Vagina (tissue), 2 donors: ENCODE data around the gene ASB18. TPM values are rescaled to one million over a fixed set of nuclear protein-coding genes. Genes with fewer than 3 reads are reported as not detected.

Experiments
- DNase-seq, 2 donors: peaks; one replicate each; pipeline ENCODE4 v3.0.0-alpha.2; 2017; ENCODE audit errors: extremely low spot score in 2 of 2
- H3K27ac ChIP-seq: fragments of 200-600 bp; sonication (generic); one replicate; pipeline ENCODE4 v1.5.1; 2019
- H3K27me3 ChIP-seq: fragments of 200-600 bp; sonication (generic); one replicate; pipeline ENCODE4 v1.5.1; 2019
- H3K36me3 ChIP-seq, 2 donors: fragments of 200-600 bp; sonication (generic); one replicate each; pipeline ENCODE4 v1.5.1; 2017 to 2019
- H3K4me1 ChIP-seq: fragments of 200-600 bp; sonication (generic); one replicate; pipeline ENCODE4 v1.5.1; 2019
- H3K4me3 ChIP-seq, 2 donors: fragments of 200-600 bp; sonication (generic); 1 replicate in 1 of 2; 2 replicates in 1 of 2; pipeline ENCODE4 v1.5.1; 2016 to 2019
- H3K9me3 ChIP-seq: fragments of 200-600 bp; sonication (generic); one replicate; pipeline ENCODE4 v1.5.1; 2019
- POLR2A ChIP-seq, 2 donors: fragments of 450-650 bp; IDR thresholded peaks; one replicate each; pipeline ENCODE4 v1.6.1; 2017; ENCODE audit warnings: antibody characterized with exemption in 2 of 2, mild to moderate bottlenecking in 2 of 2, moderate library complexity in 2 of 2
- POLR2AphosphoS5 ChIP-seq, 2 donors: sonication (generic); formaldehyde crosslinking; IDR thresholded peaks; one replicate each; pipeline ENCODE4 v1.9.0; 2017; ENCODE audit warnings: antibody characterized with exemption in 2 of 2, mild to moderate bottlenecking in 2 of 2, low read depth in 1 of 2; ENCODE audit not compliant: insufficient read depth in 1 of 2
- intact Hi-C: fragments of 100-400 bp; cut with DNase I; formaldehyde crosslinking; loops from one replicate; pipeline ENCODE4 v1.15.1; 2023
- total RNA-seq: library from RNA; depleted of rRNA; stranded (reverse); fragments of >200 nt; gene quantifications from one replicate; pipeline ENCODE4 v1.2.3, GENCODE V29; 2016
- TF ChIP-seq, protein P1 (sequence below), 3 experiments: fragments of 450-650 bp in 2 of 3; fragments of 200-600 bp in 1 of 3; sonication (generic) in 1 of 3; IDR thresholded peaks; one replicate each; pipeline ENCODE4 v1.5.1; 2017 to 2019; ENCODE audit warnings: antibody characterized with exemption in 3 of 3, mild to moderate bottlenecking in 2 of 3, moderate library complexity in 2 of 3

ASB18 gene
- total RNA-seq, 1 donor from 2014 or later: not detected

DNA sequence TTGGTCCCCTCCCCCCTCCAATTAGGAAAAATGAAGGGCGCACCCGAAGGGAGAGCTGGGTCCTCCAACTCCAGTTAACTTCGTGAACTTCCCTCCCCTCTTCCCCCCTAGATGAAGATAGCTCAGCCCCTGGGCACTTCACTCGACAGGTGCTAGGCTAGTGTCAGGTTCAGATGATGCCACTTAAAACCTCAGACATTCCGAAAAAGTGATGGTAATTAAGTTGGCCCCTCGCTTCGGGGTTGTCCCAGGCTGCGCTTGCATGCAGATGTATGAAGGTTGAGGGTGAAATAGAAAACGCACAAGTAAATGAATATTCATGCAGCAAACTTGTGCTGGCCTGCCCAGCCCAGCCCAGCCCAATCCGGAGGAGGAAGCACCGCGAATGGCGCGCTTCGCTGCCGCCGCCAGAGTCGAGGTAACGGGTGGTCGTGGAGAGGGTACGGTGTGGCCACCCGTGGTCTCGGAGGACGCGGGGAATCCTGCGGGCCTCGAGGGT, 93.0 kb downstream of the ASB18 start:
- DNase-seq: no peak
- no peaks in the 10 kb centered on the region for H3K9me3 ChIP-seq
- H3K4me1 ChIP-seq: peaks cover 37% of the 10 kb centered on the region
- intact Hi-C loops: no loop called here
- no peak overlapping the region for H3K27ac ChIP-seq
- TF ChIP-seq POLR2AphosphoS5 (IDR thresholded peaks at IDR 0.05; ENCODE audit: insufficient read depth in 1 of 2, low read depth in 1 of 2) (no peak), POLR2A (IDR thresholded peaks at IDR 0.05) (no peak)
- TF ChIP-seq, protein P1, sequence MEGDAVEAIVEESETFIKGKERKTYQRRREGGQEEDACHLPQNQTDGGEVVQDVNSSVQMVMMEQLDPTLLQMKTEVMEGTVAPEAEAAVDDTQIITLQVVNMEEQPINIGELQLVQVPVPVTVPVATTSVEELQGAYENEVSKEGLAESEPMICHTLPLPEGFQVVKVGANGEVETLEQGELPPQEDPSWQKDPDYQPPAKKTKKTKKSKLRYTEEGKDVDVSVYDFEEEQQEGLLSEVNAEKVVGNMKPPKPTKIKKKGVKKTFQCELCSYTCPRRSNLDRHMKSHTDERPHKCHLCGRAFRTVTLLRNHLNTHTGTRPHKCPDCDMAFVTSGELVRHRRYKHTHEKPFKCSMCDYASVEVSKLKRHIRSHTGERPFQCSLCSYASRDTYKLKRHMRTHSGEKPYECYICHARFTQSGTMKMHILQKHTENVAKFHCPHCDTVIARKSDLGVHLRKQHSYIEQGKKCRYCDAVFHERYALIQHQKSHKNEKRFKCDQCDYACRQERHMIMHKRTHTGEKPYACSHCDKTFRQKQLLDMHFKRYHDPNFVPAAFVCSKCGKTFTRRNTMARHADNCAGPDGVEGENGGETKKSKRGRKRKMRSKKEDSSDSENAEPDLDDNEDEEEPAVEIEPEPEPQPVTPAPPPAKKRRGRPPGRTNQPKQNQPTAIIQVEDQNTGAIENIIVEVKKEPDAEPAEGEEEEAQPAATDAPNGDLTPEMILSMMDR (IDR thresholded peaks at IDR 0.05): no peak
- no peaks in the 10 kb centered on the region for H3K36me3 ChIP-seq
- no peak overlapping the region for H3K4me3 ChIP-seq
- H3K27me3 ChIP-seq: peaks cover 39% of the 10 kb centered on the region

DNA sequence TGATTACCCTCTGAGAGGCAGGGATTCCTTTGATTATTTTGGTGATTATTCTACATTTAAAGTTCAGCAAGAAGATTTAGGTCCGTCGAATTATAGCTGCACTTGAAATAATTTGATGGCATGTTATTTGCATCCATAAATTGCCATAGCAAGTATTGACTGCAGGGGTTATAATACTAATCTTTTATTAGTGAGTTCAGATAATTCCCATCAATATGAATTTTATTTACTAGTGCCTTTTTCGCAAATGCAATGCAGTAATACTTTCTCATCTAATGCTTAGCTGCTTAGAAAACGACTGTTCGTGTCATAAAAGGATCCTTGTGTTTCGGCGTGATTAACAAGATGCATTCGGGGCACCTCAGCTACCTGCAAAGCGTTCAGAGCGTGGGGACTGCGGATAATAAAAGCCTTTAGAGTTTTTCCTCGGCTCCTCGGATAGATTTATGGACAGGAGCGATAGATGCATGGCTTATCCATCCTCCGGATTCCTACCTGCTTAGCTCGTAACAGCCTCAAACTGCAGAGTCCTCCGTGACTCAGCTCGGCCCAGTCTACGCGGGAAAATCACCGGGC, 93.5 kb downstream of the ASB18 start:
- Histone ChIP-seq H3K4me3 (no peak overlapping the region), H3K27me3 (peaks cover 39% of the 10 kb centered on the region), H3K36me3 (no peaks in the 10 kb centered on the region), H3K9me3 (no peaks in the 10 kb centered on the region), H3K4me1 (peaks cover 43% of the 10 kb centered on the region), H3K27ac (no peak overlapping the region)
- no peak for DNase-seq
- intact Hi-C loops: no loop called here
- TF ChIP-seq POLR2A (IDR thresholded peaks at IDR 0.05): no peak
- TF ChIP-seq, protein P1 (IDR thresholded peaks at IDR 0.05): no peak
- no peak for TF ChIP-seq POLR2AphosphoS5 (IDR thresholded peaks at IDR 0.05; ENCODE audit: insufficient read depth in 1 of 2, low read depth in 1 of 2)

DNA sequence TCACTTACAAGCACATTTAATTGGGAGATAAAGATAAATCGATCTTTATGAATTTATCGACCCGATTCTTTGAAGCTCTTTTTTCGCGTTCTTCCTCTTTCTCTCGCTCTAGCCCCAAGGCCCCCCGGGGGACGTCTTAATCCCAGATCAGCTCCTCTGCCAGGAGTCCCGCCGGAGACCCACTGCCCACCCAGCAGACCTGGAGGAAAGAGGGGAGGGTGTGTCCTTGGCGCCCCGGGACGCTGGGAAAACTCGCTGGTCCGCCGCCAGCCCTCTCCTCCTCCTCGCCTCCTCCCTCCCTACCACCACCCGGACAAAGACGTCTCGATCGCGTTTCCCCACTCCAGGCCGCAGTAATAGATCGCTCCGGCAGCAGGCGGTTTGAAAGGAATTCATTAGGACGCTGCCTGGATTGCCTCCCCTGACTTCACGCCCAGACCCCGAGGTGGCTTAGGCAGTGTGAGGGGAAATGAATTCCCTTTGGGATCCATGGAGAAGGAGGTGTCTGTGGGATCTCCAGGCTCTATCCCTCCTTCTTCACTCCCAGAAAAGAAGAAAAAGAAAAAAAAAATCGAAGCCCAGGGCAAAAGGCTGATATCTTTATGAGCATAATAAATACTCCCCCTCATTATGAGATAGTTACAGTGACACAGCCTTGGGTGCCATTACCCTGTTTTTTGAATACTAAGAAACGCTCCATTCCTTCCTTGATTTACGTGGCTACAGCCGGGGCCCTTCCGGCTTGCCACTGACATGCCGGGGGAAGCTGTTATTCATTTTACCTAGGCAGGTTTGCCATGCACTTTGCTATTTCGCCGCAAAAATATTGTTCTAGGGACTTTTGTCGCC, 94.2 kb downstream of the ASB18 start:
- Histone ChIP-seq H3K9me3 (no peaks in the 10 kb centered on the region), H3K27ac (no peak overlapping the region), H3K4me3 (no peak overlapping the region), H3K27me3 (peaks cover 41% of the 10 kb centered on the region), H3K36me3 (no peaks in the 10 kb centered on the region), H3K4me1 (peaks cover 45% of the 10 kb centered on the region)
- no peak for DNase-seq
- TF ChIP-seq POLR2AphosphoS5 (IDR thresholded peaks at IDR 0.05; ENCODE audit: insufficient read depth in 1 of 2, low read depth in 1 of 2): no peak
- TF ChIP-seq POLR2A (IDR thresholded peaks at IDR 0.05): no peak
- TF ChIP-seq, protein P1 (IDR thresholded peaks at IDR 0.05): no peak
- intact Hi-C loops: no loop called here

DNA sequence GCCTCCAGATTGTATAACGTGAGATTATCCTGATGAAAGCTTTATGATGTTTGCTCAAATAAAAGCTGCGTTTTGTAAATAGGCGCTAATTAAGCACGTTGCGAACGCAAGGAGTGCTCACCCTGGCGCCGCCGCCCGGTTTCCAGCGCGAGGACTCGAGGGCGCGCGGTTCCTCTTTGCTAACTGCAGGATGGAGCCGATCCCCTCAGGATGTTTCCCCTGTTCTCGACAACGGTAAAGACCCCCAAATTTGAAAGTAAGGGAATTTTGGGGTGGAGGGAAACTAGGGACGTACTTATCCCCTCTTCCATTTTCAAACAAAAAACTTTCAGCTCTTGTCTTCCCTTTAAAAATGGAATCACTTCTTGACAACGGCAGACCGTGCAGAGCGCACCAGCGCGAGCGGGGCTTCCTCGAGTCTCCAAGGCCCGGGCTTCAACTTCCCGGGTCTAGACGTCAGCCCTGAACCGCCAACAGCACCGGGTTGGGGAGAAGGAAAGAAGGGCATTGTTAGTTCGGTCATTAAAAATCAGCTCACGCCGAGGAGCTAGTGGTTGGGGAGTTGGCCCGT, 95.0 kb downstream of the ASB18 start:
- no peak for TF ChIP-seq POLR2AphosphoS5 (IDR thresholded peaks at IDR 0.05; ENCODE audit: insufficient read depth in 1 of 2, low read depth in 1 of 2)
- no peak for TF ChIP-seq POLR2A (IDR thresholded peaks at IDR 0.05)
- TF ChIP-seq, protein P1 (IDR thresholded peaks at IDR 0.05): no peak
- DNase-seq: no peak
- H3K27me3 ChIP-seq: peaks cover 49% of the 10 kb centered on the region
- no peak overlapping the region for H3K4me3 ChIP-seq
- H3K36me3 ChIP-seq: no peaks in the 10 kb centered on the region
- H3K4me1 ChIP-seq: peaks cover 52% of the 10 kb centered on the region
- H3K27ac ChIP-seq: no peak overlapping the region
- intact Hi-C loops: no loop called here
- H3K9me3 ChIP-seq: no peaks in the 10 kb centered on the region
